Smooth muscle cell of the brain vasculature (primary cell): ENCODE results near the gene SLC22A17.

Source experiments
- DNase-seq: peaks from one replicate; pipeline ENCODE4 v3.0.0-alpha.2; 2012; ENCODE audit warnings: low read depth, low spot score

The SLC22A17 gene

DNA sequence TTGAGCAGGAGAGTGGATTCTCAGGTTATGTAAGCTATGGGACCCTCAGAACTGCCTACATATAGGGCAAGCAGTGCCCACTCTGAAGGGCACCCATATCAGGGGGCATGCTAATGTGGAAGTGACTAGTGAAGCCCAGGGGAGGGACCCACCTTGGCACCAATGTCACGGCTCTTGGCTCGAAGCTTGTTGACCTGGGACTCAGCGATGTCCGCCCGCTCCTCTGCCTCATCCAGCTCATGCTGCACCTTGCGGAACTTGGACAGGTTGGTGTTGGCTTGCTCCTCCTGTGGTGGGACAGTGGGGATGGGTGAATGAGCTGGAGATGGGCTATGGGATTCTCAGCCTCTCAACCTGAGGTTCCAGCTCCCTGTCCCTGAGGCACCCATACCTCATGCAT is 29.6 kb upstream of the SLC22A17 start:
- DNase-seq = no peak

DNA sequence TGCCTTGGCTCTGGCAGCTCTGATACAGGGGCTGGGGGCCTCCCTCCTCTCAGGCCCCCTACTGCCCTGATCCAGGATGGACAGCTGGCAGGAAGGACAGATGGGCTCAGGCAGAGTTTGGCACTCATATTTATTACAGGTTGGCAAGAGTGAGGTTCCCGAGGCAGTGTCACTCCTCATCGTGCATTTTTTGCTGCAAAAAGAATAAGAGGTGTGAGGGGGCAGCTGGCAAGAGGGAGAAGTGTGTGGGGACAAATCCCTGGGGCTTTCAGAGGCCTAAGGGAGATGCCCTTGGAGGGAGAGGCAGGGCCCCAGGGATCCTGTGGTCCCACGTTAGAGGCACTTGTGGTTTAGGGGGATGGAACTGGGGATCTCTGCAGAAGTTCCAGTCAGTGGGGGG is 29.2 kb upstream of the SLC22A17 start:
- no peak for DNase-seq

DNA sequence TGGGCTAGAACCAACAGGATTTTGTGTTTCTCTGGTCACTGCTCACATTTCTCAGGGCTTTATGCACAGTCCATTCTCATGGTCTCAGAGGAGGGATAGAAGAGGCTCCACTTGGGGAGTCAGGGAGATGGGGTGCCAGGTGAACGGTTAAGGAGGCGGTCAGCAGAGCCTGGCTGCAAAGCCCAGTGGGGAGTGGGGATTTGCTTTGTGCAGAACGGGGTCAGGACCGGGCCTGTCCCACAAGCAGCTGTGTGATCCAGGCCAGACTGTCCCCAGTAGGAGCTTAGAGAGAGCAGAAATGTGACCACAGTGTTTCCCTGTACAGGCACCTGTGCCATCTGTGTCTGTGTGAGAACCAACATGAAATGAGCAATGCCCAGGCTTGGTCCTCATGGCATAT is 28.3 kb upstream of the SLC22A17 start:
- no peak for DNase-seq

DNA sequence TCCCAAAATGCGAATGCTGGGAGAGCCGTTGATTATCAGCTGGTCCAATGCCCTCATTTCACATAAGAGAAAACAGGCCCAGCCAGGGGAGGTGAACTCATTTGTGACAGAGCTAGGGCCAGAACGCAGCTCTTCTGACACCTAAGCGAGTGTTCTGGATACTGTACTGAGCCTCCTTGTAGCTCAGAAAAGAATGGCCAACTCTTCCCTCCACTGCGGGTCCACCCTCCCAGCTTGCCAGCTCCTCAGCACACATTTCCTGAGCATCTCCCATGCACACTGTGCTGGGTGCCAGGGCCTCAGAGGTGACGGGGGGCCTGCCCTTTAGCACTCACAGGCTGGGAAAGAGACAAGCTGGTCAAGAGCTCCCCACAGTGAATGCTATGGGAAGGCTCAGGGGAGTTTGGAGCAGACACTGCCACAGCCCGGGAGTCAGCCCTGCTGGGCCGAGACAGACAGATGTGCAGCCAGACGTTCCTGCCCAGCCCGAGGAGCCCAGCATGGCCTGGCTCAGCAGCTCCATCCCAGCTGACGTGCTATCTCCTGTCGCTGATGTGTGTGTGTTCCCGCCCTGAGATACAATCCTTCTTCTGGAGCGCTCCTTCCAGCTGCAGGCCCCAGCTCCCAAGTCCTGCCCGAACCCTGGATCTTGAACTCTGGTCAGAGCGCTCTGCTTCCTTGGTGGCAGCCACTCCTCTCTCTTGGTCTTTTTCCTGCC is 27.7 kb upstream of the SLC22A17 start:
- DNase-seq = no peak

DNA sequence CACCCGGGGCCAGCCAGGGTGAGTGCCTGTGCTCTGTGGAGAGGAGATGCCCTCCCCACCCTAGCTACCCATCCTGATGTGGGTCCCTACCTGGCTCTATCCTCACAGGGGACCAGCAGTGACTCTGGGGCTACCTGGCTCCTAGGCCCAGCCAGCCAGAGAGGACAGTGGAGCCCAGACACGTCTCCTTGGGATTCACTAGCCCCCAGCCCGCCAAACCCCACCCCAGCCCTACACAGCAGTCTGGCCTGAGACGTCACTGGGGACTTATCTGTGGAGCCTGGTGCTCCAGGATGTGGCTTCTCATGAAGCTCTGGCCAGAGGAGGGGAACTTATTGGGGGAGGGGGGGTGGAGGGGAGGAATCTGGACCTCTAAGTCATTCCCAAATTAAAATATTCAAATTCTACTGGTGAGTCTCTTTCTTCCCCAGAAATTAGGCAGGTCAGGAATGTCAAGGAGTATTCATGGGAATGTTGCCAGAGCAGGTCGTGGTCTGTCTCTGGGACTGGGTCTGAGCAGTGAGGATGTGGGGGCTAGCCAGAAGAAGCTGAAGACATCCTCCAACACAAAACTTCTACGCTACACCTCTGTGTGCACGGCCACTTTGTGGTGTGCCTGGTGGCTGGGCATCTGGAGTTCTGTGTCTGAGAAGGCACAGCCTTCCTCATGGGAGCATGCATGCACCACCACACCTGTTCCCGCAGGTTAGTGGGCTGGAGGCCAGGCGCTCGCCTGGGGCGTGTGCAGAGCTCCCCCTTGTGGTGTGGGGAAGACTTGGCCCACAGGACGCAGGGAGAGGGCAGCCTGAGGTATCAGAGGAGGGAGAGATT is 26.9 kb upstream of the SLC22A17 start:
- DNase-seq = no peak

DNA sequence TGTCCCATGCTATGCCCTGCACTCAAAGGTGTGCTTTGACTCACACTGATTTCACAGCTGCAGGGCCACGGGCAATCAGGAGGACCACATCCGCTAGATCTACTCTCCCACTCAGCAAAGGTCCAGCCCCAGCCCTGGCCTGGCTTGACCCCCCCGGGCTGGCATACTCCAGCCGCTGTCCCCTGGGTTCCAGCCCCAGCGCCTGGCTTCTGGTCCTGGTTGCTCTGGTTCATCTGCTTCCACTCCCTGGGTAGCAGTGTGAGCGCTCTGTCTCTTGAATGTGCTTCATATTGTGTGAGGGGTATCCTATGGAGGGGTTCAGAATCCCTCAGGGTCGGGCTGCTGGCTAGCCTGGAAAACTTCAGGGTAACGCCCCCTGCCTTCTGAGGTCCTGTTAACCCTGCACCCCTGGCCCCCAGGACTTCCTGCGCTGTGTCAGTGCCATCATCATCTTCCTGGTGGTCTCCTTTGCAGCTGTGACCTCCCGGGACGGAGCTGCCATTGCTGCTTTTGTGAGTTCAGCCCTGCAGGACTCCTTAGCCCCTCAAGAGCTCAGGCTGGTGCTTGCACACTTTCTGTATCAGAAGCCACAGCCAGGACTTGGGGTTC is 26.0 kb upstream of the SLC22A17 start:
- no peak for DNase-seq

DNA sequence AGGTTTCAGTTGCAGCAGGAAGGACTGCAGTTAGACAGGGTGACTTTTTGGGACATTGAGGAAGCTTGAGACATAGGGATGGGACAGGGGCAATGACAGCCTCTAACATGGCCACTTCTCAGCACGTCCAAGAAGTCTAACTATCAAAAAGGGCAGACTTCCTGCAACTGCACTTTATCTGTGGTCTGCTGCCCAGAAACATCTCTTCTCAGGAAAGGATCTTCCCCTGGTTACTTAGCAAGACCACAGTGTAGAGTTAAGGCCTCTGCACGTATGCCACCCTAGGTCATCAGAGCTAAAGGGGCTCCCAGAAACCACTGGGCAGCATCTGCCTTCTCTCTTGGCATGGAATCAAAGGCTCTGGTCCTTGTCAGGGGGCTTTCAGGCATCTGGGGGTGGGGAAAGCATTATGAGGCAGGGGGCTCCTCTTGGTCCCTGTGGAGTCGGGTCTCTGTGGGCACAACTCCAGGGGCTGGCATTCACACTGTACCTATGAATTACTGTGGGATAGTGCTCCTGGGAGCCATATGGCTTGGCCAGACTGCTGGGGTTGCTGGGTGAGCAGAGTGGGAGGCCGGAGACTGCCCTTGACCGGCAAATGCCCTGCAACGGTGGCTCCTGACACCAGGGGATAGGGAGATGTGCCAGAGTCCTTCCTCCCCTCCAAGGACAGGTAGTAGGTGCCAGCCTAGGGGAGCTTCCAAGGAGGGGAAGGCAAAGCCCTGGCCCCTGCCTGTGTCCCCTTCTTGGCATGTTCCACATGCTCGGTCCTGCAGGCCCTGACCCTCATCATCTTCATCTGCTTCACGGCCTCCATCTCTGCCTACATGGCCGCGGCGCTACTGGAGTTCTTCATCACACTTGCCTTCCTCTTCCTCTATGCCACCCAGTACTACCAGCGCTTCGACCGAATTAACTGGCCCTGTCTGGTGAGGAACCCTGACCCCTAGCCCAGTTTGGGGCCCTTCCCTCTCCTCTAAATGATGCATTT is 25.2 kb upstream of the SLC22A17 start:
- no peak for DNase-seq

DNA sequence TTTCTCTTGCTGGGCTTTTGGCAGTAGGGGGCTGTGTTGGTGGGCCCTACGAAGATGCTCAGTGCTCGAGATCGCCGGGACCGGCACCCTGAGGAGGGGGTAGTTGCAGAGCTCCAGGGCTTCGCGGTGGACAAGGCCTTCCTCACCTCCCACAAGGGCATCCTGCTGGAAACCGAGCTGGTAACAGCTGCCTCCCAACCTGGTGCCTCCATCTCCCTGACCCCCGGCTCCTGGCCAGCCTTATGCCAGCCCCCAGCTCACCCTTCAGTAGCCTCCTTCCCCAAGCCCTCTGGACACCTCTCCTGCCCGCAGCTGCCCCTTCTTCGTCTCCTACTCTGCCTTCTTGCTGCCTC is 24.5 kb upstream of the SLC22A17 start:
- no peak for DNase-seq

DNA sequence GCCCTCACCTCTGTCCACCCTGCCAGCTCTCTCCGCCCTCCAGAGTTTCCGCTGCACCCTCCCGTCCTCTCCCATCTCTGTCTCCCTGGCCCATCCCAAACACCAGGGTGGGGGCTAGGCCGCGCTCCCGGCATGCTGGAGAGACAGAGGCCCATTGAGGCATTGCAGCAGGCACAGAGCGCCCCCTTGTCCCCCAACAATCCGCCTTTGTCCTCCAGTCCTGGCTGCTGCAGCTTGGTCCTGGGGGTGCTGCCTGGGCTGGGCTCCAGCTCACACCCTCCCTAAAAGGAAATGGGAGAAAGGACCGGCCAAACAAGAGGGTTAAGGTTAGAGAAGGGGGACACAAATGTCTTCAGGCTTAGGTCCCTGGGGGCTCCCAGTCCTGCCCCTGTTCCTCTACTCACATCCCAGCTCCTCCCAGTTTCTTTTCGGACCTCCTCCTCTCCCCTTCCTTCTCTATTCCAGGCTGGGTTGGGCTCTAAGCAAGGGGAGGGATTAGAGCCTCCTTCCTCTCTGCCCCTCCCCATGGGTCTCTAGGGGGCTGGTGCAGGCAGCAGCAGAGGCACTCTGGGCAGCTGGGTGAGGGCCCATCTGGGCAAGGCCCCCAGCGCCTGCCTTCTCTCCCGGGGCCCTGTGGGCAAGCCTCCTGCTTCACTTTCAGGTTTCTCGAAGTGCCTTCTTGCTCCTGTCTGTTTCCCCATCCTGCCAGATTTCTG is 24.0 kb upstream of the SLC22A17 start, which contains the start of gene CMTM5:
CMTM5 (plus strand) TSS at position 565 of the 716 bp plus-strand sequence. CDS start 206 bp downstream, outside the sequence.
- no peak for DNase-seq

DNA sequence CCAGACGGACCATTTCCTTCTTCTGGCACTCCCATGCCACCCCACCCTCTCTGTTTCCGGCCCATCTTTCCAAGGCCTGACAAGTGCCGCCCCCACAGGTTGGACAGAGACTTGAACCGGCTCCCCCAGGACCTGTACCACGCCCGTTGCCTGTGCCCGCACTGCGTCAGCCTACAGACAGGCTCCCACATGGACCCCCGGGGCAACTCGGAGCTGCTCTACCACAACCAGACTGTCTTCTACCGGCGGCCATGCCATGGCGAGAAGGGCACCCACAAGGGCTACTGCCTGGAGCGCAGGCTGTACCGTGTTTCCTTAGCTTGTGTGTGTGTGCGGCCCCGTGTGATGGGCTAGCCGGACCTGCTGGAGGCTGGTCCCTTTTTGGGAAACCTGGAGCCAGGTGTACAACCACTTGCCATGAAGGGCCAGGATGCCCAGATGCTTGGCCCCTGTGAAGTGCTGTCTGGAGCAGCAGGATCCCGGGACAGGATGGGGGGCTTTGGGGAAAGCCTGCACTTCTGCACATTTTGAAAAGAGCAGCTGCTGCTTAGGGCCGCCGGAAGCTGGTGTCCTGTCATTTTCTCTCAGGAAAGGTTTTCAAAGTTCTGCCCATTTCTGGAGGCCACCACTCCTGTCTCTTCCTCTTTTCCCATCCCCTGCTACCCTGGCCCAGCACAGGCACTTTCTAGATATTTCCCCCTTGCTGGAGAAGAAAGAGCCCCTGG is 23.0 kb upstream of the SLC22A17 start:
- DNase-seq = no peak

DNA sequence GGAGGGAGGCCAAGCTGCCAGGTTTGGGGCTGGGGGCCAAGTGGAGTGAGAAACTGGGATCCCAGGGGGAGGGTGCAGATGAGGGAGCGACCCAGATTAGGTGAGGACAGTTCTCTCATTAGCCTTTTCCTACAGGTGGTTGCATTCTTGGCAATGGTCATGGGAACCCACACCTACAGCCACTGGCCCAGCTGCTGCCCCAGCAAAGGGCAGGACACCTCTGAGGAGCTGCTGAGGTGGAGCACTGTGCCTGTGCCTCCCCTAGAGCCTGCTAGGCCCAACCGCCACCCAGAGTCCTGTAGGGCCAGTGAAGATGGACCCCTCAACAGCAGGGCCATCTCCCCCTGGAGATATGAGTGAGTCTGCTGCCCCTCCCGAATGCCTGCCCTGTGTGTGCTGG is 20.4 kb upstream of the SLC22A17 start:
- DNase-seq = no peak

DNA sequence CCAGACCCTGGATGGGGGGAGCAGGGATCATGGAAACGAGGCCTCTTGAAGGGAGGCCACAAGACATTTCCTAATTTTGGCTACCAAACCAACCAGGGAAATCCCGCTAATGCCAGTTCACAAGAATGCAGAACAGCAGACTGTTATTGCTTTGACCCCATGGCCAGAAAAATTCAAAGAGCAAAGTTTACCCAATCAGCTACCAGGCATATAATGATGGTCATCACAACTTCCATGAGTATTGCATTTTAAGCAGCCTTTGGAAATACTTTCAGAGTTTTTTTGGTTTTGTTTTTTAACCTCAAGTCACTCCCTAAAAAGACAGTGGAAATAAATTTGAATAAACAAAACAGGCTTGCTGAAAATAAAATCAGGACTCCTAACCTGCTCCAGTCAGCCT is 19.8 kb upstream of the SLC22A17 start, which contains the start of gene IL25:
IL25 (plus strand) TSS at position 301 of the 400 bp plus-strand sequence.
- DNase-seq = no peak

DNA sequence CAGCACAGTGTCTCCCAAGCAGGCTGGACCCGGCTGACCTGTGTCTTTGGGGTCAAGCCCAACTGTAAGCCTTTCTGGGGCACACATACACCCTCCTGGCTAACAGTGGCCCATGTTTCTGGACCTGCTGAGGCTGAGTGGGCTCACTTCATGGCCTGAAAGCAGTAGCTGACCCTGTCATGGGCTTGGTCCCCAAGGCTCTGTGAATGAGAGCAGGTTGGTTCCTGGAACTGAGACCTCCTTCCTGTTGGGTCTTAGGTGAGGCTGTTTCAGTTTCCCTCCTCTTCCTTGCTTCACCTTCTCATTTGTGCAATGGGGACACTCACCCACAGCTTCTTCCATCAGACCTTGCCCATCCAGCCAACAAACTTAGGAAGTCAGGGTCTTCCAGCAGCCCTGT is 19.2 kb upstream of the SLC22A17 start:
- DNase-seq = no peak

DNA sequence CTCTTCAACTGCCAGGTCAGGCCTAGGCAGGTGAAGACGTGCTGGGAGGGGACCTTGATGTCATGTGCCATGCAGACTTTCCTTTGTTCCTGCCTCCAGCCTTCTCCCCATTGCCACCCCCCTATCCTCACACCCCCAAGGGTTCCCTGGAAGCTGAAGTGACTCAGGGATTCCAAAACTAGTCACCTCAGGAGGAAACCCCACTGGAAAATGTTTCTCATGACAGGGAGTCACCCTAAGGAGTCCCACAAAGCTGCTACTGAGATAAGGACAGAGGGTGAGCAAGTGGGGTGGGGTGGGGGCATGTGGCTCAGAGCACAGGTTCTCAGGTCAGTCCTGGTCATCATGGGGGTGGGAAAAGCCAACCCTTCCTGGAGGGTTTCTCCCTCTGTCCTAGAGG is 17.5 kb upstream of the SLC22A17 start:
- DNase-seq = no peak

DNA sequence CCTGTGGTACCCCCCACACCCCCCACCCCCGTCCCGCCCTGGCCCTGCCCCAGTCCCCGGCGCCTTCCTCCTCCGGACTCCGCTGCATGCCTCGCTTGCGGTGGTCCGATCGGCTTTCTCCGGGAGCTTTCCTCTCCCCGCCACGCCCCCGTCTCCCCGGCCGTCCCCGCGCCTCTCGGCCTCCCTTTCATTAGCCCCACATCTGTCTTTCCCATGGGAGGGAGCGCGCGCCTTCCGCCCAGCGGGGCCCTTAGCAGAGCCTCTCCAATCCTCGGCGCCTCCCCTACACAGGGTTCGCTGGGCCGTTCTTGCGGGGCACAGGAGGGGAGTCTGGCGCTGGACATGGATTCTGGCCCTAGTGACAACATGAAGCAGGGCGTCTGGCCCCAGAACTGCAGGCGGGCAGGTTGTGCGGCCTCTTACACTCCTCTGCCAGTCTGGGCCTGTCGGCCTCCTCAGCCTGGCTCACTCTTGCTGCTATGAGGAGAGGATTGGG is 13.8 kb upstream of the SLC22A17 start:
- no peak for DNase-seq

DNA sequence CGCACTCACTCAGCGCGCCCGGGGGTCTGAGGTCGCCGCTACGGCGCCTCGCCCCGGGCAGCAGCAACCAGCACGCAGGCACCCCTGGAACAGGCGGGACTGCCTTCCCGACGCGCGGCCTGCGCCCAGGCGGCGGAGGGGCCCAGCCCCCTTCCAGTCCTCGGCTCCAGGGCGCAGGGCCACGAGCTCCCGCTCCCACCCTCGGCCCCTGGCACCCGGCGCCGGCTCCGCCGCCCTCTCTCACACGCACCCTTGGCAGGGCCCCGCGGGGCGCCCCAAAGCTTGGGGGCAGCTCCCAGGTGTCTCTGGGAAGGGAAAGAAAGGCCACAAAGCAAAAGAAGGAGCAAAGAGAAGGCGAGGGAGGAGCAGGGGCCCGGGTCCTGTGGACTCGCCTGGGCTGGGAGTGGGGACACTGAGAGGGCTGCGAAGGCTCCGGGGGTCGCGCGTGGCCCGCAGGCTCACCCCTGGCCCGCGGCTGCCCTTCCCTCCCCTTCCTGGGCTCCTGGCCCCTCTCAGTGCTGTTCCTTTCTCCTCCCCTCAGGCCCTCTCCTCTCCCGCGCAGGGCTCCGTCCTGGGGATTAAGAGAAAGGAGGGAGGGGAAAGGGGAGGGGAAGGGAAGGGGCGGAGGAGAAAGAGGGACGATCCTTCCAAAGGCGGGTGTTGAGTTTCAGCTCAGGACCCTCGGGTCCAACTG is 13.2 kb upstream of the SLC22A17 start:
- no peak for DNase-seq

DNA sequence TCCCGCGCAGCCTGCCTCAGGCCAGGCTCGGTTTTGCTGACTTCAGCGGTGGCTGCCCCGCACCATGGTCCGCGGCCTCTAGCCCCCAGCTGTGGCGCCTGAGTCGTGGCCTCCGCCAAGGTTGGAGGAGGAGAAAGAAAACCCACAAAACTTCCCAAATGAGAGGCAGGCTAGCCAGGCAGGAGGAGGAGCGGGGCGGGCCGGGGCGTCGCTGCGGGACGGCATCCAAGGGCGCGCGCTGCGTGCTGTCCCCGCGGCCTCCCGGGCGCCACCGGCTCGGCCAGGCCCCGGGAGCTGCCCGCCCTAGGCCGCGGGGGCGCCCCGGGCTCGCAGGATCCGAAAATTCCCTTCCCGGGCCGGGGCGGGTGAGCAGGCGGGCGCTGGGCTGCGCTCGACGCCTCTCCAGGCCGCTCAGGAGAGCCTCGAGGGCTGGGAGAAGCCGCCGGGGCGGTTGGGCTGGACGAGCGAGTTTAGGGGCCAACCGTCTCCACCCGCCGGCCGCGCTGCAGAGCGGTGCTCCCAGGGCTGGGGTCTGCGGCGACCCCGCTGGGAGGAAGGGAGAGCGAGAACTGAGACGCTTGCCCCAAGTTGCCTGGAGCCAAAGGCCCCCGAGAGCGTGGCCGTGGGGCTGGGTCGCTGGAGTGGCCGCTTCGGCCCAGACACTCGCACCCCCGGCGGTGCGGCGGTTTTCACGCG is 12.5 kb upstream of the SLC22A17 start, which contains the start of gene EFS:
EFS (minus strand) TSS at position 137 of the 696 bp plus-strand sequence. CDS start 147 bp downstream, outside the sequence.
- DNase-seq = no peak
